GM23338 (cell line): ENCODE results near the gene LRMDA.

Source experiments
- CREB1 ChIP-seq: fragments of 250-450 bp; sonication (Bioruptor Pico); IDR thresholded peaks from 2 replicates; pipeline ENCODE4 v1.5.0; 2020; ENCODE audit warnings: low read depth, mild to moderate bottlenecking, moderate library complexity
- EZH2 ChIP-seq: fragments of 200-600 bp; sonication (generic); IDR thresholded peaks from one replicate; pipeline ENCODE4 v1.8.0; 2017; ENCODE audit warnings: antibody characterized with exemption, mild to moderate bottlenecking, low read depth; ENCODE audit not compliant: unreplicated experiment
- EZH2phosphoT487 ChIP-seq: fragments of 200-600 bp; sonication (generic); IDR thresholded peaks from one replicate; pipeline ENCODE4 v1.8.1; 2018; ENCODE audit warnings: antibody characterized with exemption; ENCODE audit not compliant: unreplicated experiment
- JUNB ChIP-seq: IDR thresholded peaks from one replicate; pipeline ENCODE4 v1.6.1; 2016; ENCODE audit warnings: antibody characterized with exemption; ENCODE audit not compliant: unreplicated experiment
- NANOG ChIP-seq: IDR thresholded peaks from 2 replicates; pipeline ENCODE4 v1.6.1; 2016; ENCODE audit warnings: antibody characterized with exemption, borderline replicate concordance
- POLR2AphosphoS5 ChIP-seq: IDR thresholded peaks from 2 replicates; pipeline ENCODE4 v1.6.1; 2016; ENCODE audit warnings: antibody characterized with exemption, low read depth
- ZNF114 ChIP-seq: fragments of 250-450 bp; sonication (Bioruptor Pico); IDR thresholded peaks from 2 replicates; pipeline ENCODE4 v1.5.0; 2020; ENCODE audit warnings: mild to moderate bottlenecking, moderate library complexity
- TF ChIP-seq, protein P1 (sequence below), 2 experiments: fragments of 200-600 bp in 1 of 2; sonication (generic) in 1 of 2; conservative IDR thresholded peaks; 2 replicates each; pipeline versions ENCODE4 v1.5.1 to v1.6.1; 2016 to 2017; ENCODE audit warnings: antibody characterized with exemption in 2 of 2, low read depth in 2 of 2, mild to moderate bottlenecking in 2 of 2, moderate library complexity in 1 of 2
- TF ChIP-seq, protein P2 (sequence below): IDR thresholded peaks from one replicate; pipeline ENCODE4 v1.6.1; 2018; ENCODE audit warnings: antibody characterized with exemption; ENCODE audit not compliant: unreplicated experiment

DNA sequence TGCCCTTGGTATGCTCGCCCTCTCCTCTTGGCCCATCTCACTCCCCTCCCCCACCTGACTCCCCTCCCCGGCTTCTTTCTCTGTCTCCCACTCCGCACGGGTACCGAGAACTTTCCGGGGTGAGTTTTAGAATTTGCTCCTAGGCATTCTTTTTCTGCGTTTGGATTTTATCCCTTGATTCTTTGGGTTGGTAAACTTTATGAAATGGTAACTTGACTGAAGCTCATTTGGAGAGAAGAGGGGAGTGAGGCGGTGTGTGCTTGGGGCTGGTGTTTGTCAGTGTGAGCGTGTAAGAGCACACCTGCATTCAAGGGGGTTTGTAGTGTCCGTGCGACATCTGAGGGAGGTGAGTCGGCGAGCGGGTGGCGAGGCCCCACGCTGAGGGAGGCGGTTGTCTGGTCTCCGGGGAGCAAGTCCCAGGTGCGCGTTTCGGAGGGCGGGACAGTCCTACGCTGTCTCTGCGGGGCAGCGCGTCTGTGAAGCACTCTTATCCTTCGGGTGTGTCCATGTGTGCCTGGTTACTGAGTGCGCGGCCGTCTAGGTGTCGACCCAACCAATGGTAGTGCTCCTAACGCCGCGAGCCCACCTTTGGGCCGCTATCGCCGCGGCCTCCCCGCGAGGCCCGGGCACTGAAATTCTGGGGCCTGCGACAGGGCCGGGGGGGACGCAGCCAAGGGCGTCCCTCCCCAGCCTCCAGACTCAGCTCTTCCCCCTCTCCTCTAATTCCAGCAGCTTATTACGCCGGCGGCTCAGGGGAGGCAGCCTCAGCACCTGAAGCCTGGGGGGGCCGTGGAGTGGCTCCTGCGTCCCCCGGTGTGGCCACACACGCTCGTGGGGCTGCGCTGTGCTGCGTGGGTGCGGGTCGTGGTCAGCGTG is 27.2 kb upstream of the LRMDA start:
- TF ChIP-seq JUNB = no peak
- TF ChIP-seq, protein P1, sequence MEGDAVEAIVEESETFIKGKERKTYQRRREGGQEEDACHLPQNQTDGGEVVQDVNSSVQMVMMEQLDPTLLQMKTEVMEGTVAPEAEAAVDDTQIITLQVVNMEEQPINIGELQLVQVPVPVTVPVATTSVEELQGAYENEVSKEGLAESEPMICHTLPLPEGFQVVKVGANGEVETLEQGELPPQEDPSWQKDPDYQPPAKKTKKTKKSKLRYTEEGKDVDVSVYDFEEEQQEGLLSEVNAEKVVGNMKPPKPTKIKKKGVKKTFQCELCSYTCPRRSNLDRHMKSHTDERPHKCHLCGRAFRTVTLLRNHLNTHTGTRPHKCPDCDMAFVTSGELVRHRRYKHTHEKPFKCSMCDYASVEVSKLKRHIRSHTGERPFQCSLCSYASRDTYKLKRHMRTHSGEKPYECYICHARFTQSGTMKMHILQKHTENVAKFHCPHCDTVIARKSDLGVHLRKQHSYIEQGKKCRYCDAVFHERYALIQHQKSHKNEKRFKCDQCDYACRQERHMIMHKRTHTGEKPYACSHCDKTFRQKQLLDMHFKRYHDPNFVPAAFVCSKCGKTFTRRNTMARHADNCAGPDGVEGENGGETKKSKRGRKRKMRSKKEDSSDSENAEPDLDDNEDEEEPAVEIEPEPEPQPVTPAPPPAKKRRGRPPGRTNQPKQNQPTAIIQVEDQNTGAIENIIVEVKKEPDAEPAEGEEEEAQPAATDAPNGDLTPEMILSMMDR (conservative IDR thresholded peaks at IDR 0.05; ENCODE audit: low read depth in 2 of 2) = no peak
- TF ChIP-seq, protein P2, sequence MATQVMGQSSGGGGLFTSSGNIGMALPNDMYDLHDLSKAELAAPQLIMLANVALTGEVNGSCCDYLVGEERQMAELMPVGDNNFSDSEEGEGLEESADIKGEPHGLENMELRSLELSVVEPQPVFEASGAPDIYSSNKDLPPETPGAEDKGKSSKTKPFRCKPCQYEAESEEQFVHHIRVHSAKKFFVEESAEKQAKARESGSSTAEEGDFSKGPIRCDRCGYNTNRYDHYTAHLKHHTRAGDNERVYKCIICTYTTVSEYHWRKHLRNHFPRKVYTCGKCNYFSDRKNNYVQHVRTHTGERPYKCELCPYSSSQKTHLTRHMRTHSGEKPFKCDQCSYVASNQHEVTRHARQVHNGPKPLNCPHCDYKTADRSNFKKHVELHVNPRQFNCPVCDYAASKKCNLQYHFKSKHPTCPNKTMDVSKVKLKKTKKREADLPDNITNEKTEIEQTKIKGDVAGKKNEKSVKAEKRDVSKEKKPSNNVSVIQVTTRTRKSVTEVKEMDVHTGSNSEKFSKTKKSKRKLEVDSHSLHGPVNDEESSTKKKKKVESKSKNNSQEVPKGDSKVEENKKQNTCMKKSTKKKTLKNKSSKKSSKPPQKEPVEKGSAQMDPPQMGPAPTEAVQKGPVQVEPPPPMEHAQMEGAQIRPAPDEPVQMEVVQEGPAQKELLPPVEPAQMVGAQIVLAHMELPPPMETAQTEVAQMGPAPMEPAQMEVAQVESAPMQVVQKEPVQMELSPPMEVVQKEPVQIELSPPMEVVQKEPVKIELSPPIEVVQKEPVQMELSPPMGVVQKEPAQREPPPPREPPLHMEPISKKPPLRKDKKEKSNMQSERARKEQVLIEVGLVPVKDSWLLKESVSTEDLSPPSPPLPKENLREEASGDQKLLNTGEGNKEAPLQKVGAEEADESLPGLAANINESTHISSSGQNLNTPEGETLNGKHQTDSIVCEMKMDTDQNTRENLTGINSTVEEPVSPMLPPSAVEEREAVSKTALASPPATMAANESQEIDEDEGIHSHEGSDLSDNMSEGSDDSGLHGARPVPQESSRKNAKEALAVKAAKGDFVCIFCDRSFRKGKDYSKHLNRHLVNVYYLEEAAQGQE = no peak
- TF ChIP-seq POLR2AphosphoS5 = no peak
- TF ChIP-seq EZH2 = peak; percentile 81
- peak; percentile 35 for TF ChIP-seq EZH2phosphoT487
- TF ChIP-seq CREB1 = no peak
- TF ChIP-seq ZNF114 = no peak
- no peak for TF ChIP-seq NANOG
